HL-60 (cell line): ENCODE results near the gene C1orf105.

ENCODE experiments used
- CTCF ChIP-seq: IDR thresholded peaks from one replicate; pipeline ENCODE4 v1.5.1; 2011; ENCODE audit warnings: low read length, control low read depth, inconsistent platforms; ENCODE audit not compliant: insufficient read depth
- REST ChIP-seq: IDR thresholded peaks from 2 replicates; pipeline ENCODE4 v1.6.1; 2012; ENCODE audit warnings: low read depth; ENCODE audit not compliant: insufficient replicate concordance

- TF ChIP-seq CTCF (no peak), REST (no peak)
Measured at GRCh38 chr1:172397633-172398032, 22.9 kb upstream of the C1orf105 start.
